ENCODE results near the gene SAMSN1. TPM values are rescaled to one million over a fixed set of nuclear protein-coding genes. Genes with fewer than 3 reads are reported as not detected.

SAMSN1 gene
- total RNA-seq, 1 experiment from 2014 or later: 0.12 TPM

Other genes starting within 250 kb of the SAMSN1 start
- gene HSPA13, start 163.2 kb downstream of the SAMSN1 start, total RNA-seq (2014; rRNA removed; shearing (Covaris generic)): 101 and 119 TPM in 2 replicates

All from RPMI7951 (cell line).